Measurements from ENCODE around the gene AREL1.

DNA sequence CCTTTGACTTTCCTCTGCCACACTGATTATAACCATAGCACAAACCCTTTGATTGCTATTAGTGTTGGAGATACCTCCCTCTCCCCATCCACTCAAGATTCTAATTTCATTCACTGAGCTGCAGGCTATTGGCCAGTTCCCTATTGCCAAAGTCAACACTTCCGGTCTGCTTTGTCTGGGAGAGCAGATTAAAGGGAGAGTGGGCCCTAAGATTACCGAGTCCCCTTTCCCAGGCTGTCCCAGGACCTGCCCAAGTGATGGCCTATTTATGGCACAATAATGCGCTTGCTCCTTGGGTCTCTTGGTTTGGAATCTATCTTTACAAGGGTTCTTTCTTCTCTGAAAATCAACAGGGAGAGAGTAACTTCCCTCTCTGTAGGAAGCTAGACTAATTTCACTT is 57.9 kb downstream of the AREL1 start:
- TF ChIP-seq, protein P1, sequence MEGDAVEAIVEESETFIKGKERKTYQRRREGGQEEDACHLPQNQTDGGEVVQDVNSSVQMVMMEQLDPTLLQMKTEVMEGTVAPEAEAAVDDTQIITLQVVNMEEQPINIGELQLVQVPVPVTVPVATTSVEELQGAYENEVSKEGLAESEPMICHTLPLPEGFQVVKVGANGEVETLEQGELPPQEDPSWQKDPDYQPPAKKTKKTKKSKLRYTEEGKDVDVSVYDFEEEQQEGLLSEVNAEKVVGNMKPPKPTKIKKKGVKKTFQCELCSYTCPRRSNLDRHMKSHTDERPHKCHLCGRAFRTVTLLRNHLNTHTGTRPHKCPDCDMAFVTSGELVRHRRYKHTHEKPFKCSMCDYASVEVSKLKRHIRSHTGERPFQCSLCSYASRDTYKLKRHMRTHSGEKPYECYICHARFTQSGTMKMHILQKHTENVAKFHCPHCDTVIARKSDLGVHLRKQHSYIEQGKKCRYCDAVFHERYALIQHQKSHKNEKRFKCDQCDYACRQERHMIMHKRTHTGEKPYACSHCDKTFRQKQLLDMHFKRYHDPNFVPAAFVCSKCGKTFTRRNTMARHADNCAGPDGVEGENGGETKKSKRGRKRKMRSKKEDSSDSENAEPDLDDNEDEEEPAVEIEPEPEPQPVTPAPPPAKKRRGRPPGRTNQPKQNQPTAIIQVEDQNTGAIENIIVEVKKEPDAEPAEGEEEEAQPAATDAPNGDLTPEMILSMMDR (conservative IDR thresholded peaks at IDR 0.05) = no peak
- no peak for TF ChIP-seq EZH2 (IDR thresholded peaks at IDR 0.05; ENCODE audit: low read depth)

Measured in PC-9 (cell line).